Ishikawa (cell line): ENCODE measurements around the gene PLPP1.

Experiments
- CEBPB ChIP-seq: IDR thresholded peaks from 2 replicates; pipeline ENCODE4 v1.6.1; 2012
- FOXM1 ChIP-seq: IDR thresholded peaks from 2 replicates; pipeline ENCODE4 v1.6.1; 2012; ENCODE audit warnings: low read depth, borderline replicate concordance
- RAD21 ChIP-seq: IDR thresholded peaks from 2 replicates; pipeline ENCODE4 v1.6.1; 2012; ENCODE audit warnings: low read depth
- REST ChIP-seq: IDR thresholded peaks from 2 replicates; pipeline ENCODE4 v1.6.1; 2012; ENCODE audit warnings: low read depth, mild to moderate bottlenecking
- TAF1 ChIP-seq: IDR thresholded peaks from 2 replicates; pipeline ENCODE4 v1.6.1; 2012; ENCODE audit warnings: low read depth, mild to moderate bottlenecking
- TCF12 ChIP-seq: IDR thresholded peaks from 2 replicates; pipeline ENCODE4 v1.6.1; 2012; ENCODE audit warnings: low read depth
- USF1 ChIP-seq: IDR thresholded peaks from 2 replicates; pipeline ENCODE4 v1.6.1; 2012
- ZBTB7A ChIP-seq: IDR thresholded peaks from 2 replicates; pipeline ENCODE4 v1.6.1; 2012; ENCODE audit warnings: low read depth

- TF ChIP-seq CEBPB = no peak
- TF ChIP-seq RAD21 = no peak
- no peak for TF ChIP-seq TAF1
- TF ChIP-seq ZBTB7A = no peak
- no peak for TF ChIP-seq USF1
- TF ChIP-seq REST = no peak
- TF ChIP-seq FOXM1 = no peak
- no peak for TF ChIP-seq TCF12
Measured at GRCh38 chr5:55484531-55484930, 50.2 kb downstream of the PLPP1 start.
